GM12878 (cell line): ENCODE data around the gene RCE1. TPM values are rescaled to one million over a fixed set of nuclear protein-coding genes. Genes with fewer than 3 reads are reported as not detected.

ENCODE experiments used
- ATAC-seq: fragments of 200-7000 bp; cut with Tn5 transposase; 3 replicates; pipeline ENCODE4 v1.9.1; 2020; ENCODE audit warnings: mild to moderate bottlenecking, moderate library complexity
- BruUV-seq: library from RNA; stranded (reverse); fragments of 400-500 nt; replicated peaks from 2 replicates; lab custom pipeline; 2021; lab: Mats Ljungman, UMichigan
- CTCF ChIA-PET: fragments of 300-600 bp; sonication (Branson Sonifier 250); formaldehyde crosslinking; extraction: SDS; loops from one replicate; lab custom pipeline; 2021; ENCODE audit warnings: inconsistent platforms; lab: Yijun Ruan, JAX
- POLR2A ChIA-PET: fragments of 350-600 bp; formaldehyde crosslinking; extraction: SDS; loops from one replicate; lab custom pipeline; 2021; ENCODE audit warnings: inconsistent platforms; lab: Charles Lee
- RAD21 ChIA-PET: fragments of 300-600 bp; sonication (Branson Sonifier 250); formaldehyde crosslinking; loops from one replicate; lab custom pipeline; 2023; ENCODE audit warnings: antibody characterized with exemption; ENCODE audit not compliant: unreplicated experiment; lab: Charles Lee
- SMC1A ChIA-PET: fragments of 300-600 bp; sonication (Branson Sonifier 250); formaldehyde crosslinking; loops from one replicate; lab custom pipeline; 2023; ENCODE audit not compliant: unreplicated experiment, uncharacterized antibody; lab: Charles Lee
- DNase-seq: peaks from one replicate; pipeline ENCODE4 v3.0.0-alpha.2; 2011; ENCODE audit warnings: low read depth, low spot score
- FAIRE-seq: peaks from 3 replicates; lab custom pipeline; 2011; peaks lifted over from hg19 to GRCh38; lab: Jason Lieb, UNC
- H2AFZ ChIP-seq: 2 replicates; pipeline ENCODE4 v1.6.0; 2011; ENCODE audit warnings: low read depth, low read length, control low read depth; ENCODE audit not compliant: control insufficient read depth
- H3K27ac ChIP-seq: 2 replicates; pipeline ENCODE4 v1.5.1; 2011; ENCODE audit warnings: control low read depth; ENCODE audit not compliant: control insufficient read depth, insufficient read depth
- H3K27me3 ChIP-seq, 2 experiments: replicated peaks in 1 of 2; 2 replicates each; pipeline versions ENCODE4 v1.6.0 to v1.6.1; 2011; ENCODE audit warnings: low read length in 1 of 2; ENCODE audit not compliant: control insufficient read depth in 2 of 2, insufficient read depth in 2 of 2
- H3K36me3 ChIP-seq, 2 experiments: 2 replicates each; pipeline ENCODE4 v1.5.1; 2011; ENCODE audit warnings: low read length in 1 of 2; ENCODE audit not compliant: control insufficient read depth in 2 of 2, insufficient read depth in 2 of 2
- H3K4me1 ChIP-seq: 2 replicates; pipeline ENCODE4 v1.6.1; 2011; ENCODE audit warnings: mild to moderate bottlenecking, low read length, moderate library complexity, mixed read lengths; ENCODE audit not compliant: control insufficient read depth, insufficient read depth
- H3K4me2 ChIP-seq: 2 replicates; pipeline ENCODE4 v1.6.0; 2011; ENCODE audit warnings: control low read depth; ENCODE audit not compliant: control insufficient read depth, insufficient read depth
- H3K4me3 ChIP-seq: fragments of 200-600 bp; sonication (generic); 2 replicates; pipeline ENCODE4 v1.5.1; 2016
- H3K79me2 ChIP-seq: 2 replicates; pipeline ENCODE4 v1.6.0; 2011; ENCODE audit warnings: low read length; ENCODE audit not compliant: control insufficient read depth, insufficient read depth
- H3K9ac ChIP-seq: 2 replicates; pipeline ENCODE4 v1.8.0; 2011; ENCODE audit warnings: low read length, control low read depth, mixed read lengths; ENCODE audit not compliant: control insufficient read depth, insufficient read depth
- H3K9me3 ChIP-seq: replicated peaks from 3 replicates; pipeline ENCODE4 v1.5.1; 2011; ENCODE audit warnings: mild to moderate bottlenecking, low read length; ENCODE audit not compliant: control insufficient read depth, insufficient read depth
- H4K20me1 ChIP-seq: 2 replicates; pipeline ENCODE4 v1.6.0; 2011; ENCODE audit not compliant: control insufficient read depth, insufficient read depth
- BCLAF1 ChIP-seq: fragments of 450-650 bp; IDR thresholded peaks from 2 replicates; pipeline ENCODE4 v1.6.1; 2017; ENCODE audit warnings: antibody characterized with exemption, mild to moderate bottlenecking, moderate library complexity
- BHLHE40 ChIP-seq, 2 experiments: fragments of 450-650 bp in 1 of 2; IDR thresholded peaks; 2 replicates each; pipeline ENCODE4 v1.6.1; 2011 to 2017; ENCODE audit warnings: low read depth in 2 of 2, borderline replicate concordance in 1 of 2, improper control_type of control experiment in 1 of 2, low read length in 1 of 2, mild to moderate bottlenecking in 1 of 2
- EGR1 ChIP-seq, 2 experiments: IDR thresholded peaks; 1 replicate in 1 of 2; 2 replicates in 1 of 2; pipeline ENCODE4 v1.6.1; 2011 to 2012; ENCODE audit warnings: low read depth in 2 of 2, low read length in 2 of 2, borderline replicate concordance in 1 of 2, mild to moderate bottlenecking in 1 of 2, moderate library complexity in 1 of 2
- MEF2B ChIP-seq: fragments of 450-650 bp; IDR thresholded peaks from 2 replicates; pipeline ENCODE4 v1.6.1; 2018; ENCODE audit warnings: mild to moderate bottlenecking, moderate library complexity; ENCODE audit not compliant: partially characterized antibody, poor library complexity, severe bottlenecking
- NR2C1 ChIP-seq: fragments of 450-650 bp; IDR thresholded peaks from 2 replicates; pipeline ENCODE4 v1.6.1; 2017; ENCODE audit warnings: antibody characterized with exemption, mild to moderate bottlenecking, moderate library complexity
- YBX1 ChIP-seq: fragments of 450-650 bp; IDR thresholded peaks from 2 replicates; pipeline ENCODE4 v1.6.1; 2016; ENCODE audit warnings: antibody characterized with exemption
- WGBS: methylation state at CpG from one replicate; pipeline ENCODE4 v1.1.6; 2016; ENCODE audit warnings: low lambda C conversion rate; ENCODE audit not compliant: insufficient replicate concordance, insufficient coverage; ENCODE audit errors: missing lambda C conversion rate; 5-methylcytosine and 5-hydroxymethylcytosine counted together
- in situ Hi-C: fragments of 300-500 bp; cut with MboI; formaldehyde crosslinking; loops from 9 replicates; pipeline ENCODE4 v1.14.3; 2018; ENCODE audit warnings: mixed read lengths
- intact Hi-C: fragments of 100-400 bp; cut with micrococcal nuclease; formaldehyde crosslinking; loops from one replicate; pipeline ENCODE4 v1.14.2; 2022; ENCODE audit not compliant: unreplicated experiment
- polyA plus RNA-seq, 11 experiments: library from polyadenylated mRNA; depleted of rRNA in 4 of 11; unstranded in 6 of 11; stranded (reverse) in 5 of 11; fragments of >200 nt; fragmentation: Nextera tagmentation in 4 of 11; fragmentation: Illumina TruSeq in 1 of 11; extraction: Ambion mirVana in 4 of 11; extraction: Trizol in 1 of 11; gene quantifications; 1 replicate in 1 of 11; 2 replicates in 10 of 11; pipeline versions ENCODE4 v1.2.1 to v1.2.3, GENCODE V29; 2011 to 2016; ENCODE audit warnings: inconsistent platforms in 2 of 11, missing spikeins in 2 of 11, low read depth in 1 of 11
- total RNA-seq, 4 experiments: library from RNA; depleted of rRNA in 3 of 4; stranded (reverse); fragments of >200 nt in 3 of 4; fragmentation: Illumina TruSeq in 1 of 4; extraction: Trizol in 1 of 4; gene quantifications; 2 replicates each; pipeline versions ENCODE4 v1.2.1 to v1.2.3, GENCODE V29; 2013 to 2021
- TF ChIP-seq, protein P1 (sequence below): fragments of 450-650 bp; IDR thresholded peaks from 2 replicates; pipeline ENCODE4 v1.6.1; 2016; ENCODE audit warnings: mild to moderate bottlenecking

The RCE1 gene
- total and polyA plus RNA-seq, 10 of the 15 experiments (the other 5 are each of a cell fraction or from before 2014, with no cell fraction given): 0.79 to 32.9 (median 16.4) TPM

GRCh38 chr11:66868082-66868725, 25.0 kb downstream of the RCE1 start:
- POLR2A ChIA-PET: interaction anchor here (1.2 kb wide), 1 partner anchor 12 kb away, joined by 3 read pairs; no protein-coding TSS in a partner anchor
- H3K4me2 ChIP-seq: peak overlapping the region; percentile 74
- H3K79me2 ChIP-seq: no peaks in the 10 kb centered on the region
- BruUV-seq: no TSS peak
- TF ChIP-seq BHLHE40 (IDR thresholded peaks at IDR 0.05; ENCODE audit: borderline replicate concordance in 1 of 2, low read depth in 2 of 2, low read length in 1 of 2) (no peak), NR2C1 (no peak), MEF2B (no peak), BCLAF1 (no peak), YBX1 (no peak), EGR1 (IDR thresholded peaks at IDR 0.05; ENCODE audit: borderline replicate concordance in 1 of 2, low read depth in 2 of 2, low read length in 2 of 2) (no peak)
- TF ChIP-seq, protein P1, sequence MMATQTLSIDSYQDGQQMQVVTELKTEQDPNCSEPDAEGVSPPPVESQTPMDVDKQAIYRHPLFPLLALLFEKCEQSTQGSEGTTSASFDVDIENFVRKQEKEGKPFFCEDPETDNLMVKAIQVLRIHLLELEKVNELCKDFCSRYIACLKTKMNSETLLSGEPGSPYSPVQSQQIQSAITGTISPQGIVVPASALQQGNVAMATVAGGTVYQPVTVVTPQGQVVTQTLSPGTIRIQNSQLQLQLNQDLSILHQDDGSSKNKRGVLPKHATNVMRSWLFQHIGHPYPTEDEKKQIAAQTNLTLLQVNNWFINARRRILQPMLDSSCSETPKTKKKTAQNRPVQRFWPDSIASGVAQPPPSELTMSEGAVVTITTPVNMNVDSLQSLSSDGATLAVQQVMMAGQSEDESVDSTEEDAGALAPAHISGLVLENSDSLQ: peak; percentile 79
- TF ChIP-seq, all 136 proteins: peak for 1
- H3K4me3 ChIP-seq: no peak overlapping the region
- H4K20me1 ChIP-seq: no peaks in the 10 kb centered on the region
- CTCF ChIA-PET: interaction anchor here (1.0 to 1.7 kb wide), 2 partner anchors 26 to 174 kb away, joined by 3 to 6 read pairs; no protein-coding TSS in a partner anchor
- ATAC-seq (no peak), FAIRE-seq (no peak), DNase-seq (no peak)
- in situ Hi-C loops: no loop called here
- peaks cover 11% of the 10 kb centered on the region for H3K4me1 ChIP-seq
- peak overlapping the region; percentile 63 for H2AFZ ChIP-seq
- RAD21 ChIA-PET: no interaction called here
- no peaks in the 10 kb centered on the region for H3K9me3 ChIP-seq
- H3K27me3 ChIP-seq: no peaks in the 10 kb centered on the region
- no peak overlapping the region for H3K27ac ChIP-seq
- intact Hi-C loops: no loop called here
- no peak overlapping the region for H3K9ac ChIP-seq
- SMC1A ChIA-PET: no interaction called here
- H3K36me3 ChIP-seq: no peaks in the 10 kb centered on the region
- whole genome bisulfite sequencing: 72% methylated on average over 13 of the region's 13 CpGs
